Esophagus muscularis mucosa (tissue), 4 donors: ENCODE measurements around the gene SPAG17.

ENCODE experiments used
- CTCF ChIP-seq, 3 experiments: fragments of 200-600 bp in 2 of 3; fragments of 450-650 bp in 1 of 3; sonication (generic) in 2 of 3; IDR thresholded peaks; one replicate each; pipeline ENCODE4 v1.5.1; 2017 to 2019; ENCODE audit warnings: antibody characterized with exemption in 3 of 3, mild to moderate bottlenecking in 2 of 3, moderate library complexity in 1 of 3
- EP300 ChIP-seq: sonication (generic); formaldehyde crosslinking; IDR thresholded peaks from one replicate; pipeline ENCODE4 v1.6.1; 2017; ENCODE audit warnings: antibody characterized with exemption
- POLR2A ChIP-seq: fragments of 450-650 bp; IDR thresholded peaks from one replicate; pipeline ENCODE4 v1.6.1; 2017; ENCODE audit warnings: antibody characterized with exemption, moderate library complexity, mild to moderate bottlenecking, low read depth
- POLR2AphosphoS5 ChIP-seq, 2 donors: sonication (generic); formaldehyde crosslinking; IDR thresholded peaks; one replicate each; pipeline ENCODE4 v1.6.1; 2017; ENCODE audit warnings: antibody characterized with exemption in 2 of 2

GRCh38 chr1:118209648-118210047 is 24.6 kb upstream of the SPAG17 start:
- no peak for TF ChIP-seq CTCF (IDR thresholded peaks at IDR 0.05)
- no peak for TF ChIP-seq POLR2A
- TF ChIP-seq EP300: no peak
- TF ChIP-seq POLR2AphosphoS5 (IDR thresholded peaks at IDR 0.05): no peak
